ENCODE data around the gene ZEB2. TPM values are rescaled to one million over a fixed set of nuclear protein-coding genes. Genes with fewer than 3 reads are reported as not detected.

Gene ZEB2
- polyA plus RNA-seq, 3 donors from 2014 or later, result 56.5 to 115 (median 62.3) TPM

DNA sequence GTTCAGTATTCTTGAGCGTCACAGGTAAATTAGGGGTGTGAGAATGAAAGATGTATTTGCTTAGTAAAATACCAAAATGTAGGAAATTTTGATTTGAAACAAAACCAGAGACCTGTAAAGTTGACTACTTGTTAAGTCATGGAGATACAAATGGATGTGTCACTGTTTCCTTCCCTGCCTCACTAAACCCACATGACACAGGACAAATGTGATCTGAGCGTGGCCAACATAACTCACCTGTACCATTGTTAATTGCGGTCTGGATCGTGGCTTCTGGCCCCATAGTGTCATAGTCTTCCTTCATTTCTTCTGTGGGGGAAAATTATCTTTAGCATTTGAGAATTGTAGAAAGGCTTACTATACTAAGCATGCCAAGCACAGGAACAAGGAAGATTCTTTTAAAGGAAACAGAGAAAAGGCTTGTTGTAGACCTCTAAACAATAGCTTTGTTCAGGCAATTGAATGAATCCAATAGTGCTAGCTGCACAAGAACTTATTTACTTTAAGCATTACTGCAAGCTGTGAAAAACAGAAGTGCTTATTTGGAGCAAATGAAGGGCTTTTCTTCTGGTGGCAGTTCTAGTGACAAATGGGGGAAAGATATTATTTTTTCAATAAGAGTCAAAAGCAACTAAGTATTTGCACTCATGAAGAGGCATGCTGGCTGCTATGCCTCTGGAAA is 95.2 kb downstream of the ZEB2 start:
- peaks cover 19 to 38% (median 38%) of the 10 kb centered on the region in 3 donors for H3K36me3 Mint-ChIP-seq
- peak overlapping the region in 5 of 6 donors; percentile 20 to 83 (median 77) for H3K27ac Mint-ChIP-seq
- H3K4me1 Mint-ChIP-seq, result peaks cover 31 to 67% of the 10 kb centered on the region in 2 donors
- DNase-seq, result no peak
- peaks cover 0 to 18% (median 0%) of the 10 kb centered on the region in 3 donors for H3K27me3 Mint-ChIP-seq (ENCODE audit: low read depth in 3 of 3)
- H3K4me3 Mint-ChIP-seq, result peak overlapping the region in 1 of 5 donors; percentile 7
- no peaks in the 10 kb centered on the region for H3K9me3 Mint-ChIP-seq

DNA sequence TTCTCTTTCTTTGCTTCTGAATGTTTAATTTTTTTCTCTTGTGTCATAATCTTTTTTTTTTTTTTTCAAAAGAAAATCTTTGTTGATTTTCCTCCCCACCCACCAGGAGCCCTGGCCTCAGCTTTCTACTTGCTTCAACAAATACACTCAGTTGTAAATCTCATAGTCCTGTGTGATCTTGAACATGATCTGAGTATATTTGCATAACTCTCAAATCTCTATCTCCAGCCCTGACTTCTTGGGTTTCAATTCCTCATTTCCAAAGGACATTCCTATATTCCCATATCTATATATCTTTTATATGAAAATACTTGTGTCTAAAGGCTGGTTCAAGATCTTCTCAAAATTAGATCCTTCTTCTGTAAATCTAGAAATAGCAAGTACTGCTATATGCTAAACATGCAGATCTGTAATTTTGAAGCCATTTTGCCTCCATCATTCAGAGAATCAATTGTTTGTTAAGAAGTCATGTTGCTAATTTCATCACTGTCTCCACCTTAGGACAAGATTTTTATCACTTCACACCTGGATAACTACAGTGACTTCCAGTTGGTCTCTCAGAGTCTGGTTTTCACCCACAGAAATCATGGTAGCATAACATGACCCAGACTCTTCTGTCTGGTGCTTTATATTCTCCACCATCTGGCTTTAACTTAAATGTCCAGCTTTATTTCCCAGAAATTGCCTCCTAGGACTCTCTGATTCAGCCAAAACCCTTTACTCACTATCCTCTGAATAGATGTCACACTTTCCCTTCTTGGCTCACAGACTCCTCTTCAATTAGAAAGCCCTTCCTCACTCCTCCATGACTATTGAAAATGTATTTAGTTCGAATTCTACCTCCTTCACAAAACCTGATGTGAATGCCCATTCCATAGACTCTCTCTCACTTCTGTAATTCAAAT is 98.1 kb downstream of the ZEB2 start:
- peak overlapping the region in 1 of 5 donors; percentile 25 for H3K4me3 Mint-ChIP-seq
- H3K27ac Mint-ChIP-seq, result peak overlapping the region; percentile 56 to 89 (median 78)
- peaks cover 38 to 62% of the 10 kb centered on the region in 2 donors for H3K4me1 Mint-ChIP-seq
- H3K9me3 Mint-ChIP-seq, result no peaks in the 10 kb centered on the region
- no peak for DNase-seq
- H3K27me3 Mint-ChIP-seq (ENCODE audit: low read depth in 3 of 3), result peaks cover 0 to 18% (median 0%) of the 10 kb centered on the region in 3 donors
- H3K36me3 Mint-ChIP-seq, result peaks cover 25 to 31% (median 29%) of the 10 kb centered on the region in 3 donors

DNA sequence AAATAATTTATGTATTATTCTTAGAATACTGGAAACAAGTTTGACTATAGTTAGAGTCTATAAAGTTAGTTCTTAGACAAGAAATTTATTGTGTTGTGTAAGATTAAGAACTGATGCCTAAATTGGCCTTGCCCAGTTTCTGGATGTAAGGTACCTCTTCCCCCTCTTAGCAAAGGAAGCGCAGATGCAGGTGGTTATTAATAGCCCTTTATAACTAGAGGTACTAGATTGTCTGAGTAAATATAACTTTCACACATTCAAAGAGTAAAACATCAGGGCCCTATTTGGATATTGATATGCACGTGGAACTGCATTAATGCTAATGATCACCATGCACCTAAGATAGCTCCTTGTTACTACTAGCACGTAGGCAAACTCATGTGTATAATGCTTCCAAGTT is 100.7 kb downstream of the ZEB2 start:
- peaks cover 29 to 47% (median 40%) of the 10 kb centered on the region in 3 donors for H3K36me3 Mint-ChIP-seq
- H3K9me3 Mint-ChIP-seq, result no peaks in the 10 kb centered on the region
- no peak for DNase-seq
- peak overlapping the region in 4 of 6 donors; percentile 54 to 71 (median 64) for H3K27ac Mint-ChIP-seq
- H3K4me3 Mint-ChIP-seq, result no peak overlapping the region
- H3K4me1 Mint-ChIP-seq, result peaks cover 58 to 64% of the 10 kb centered on the region in 2 donors
- peaks cover 0 to 20% (median 6%) of the 10 kb centered on the region in 3 donors for H3K27me3 Mint-ChIP-seq (ENCODE audit: low read depth in 3 of 3)

DNA sequence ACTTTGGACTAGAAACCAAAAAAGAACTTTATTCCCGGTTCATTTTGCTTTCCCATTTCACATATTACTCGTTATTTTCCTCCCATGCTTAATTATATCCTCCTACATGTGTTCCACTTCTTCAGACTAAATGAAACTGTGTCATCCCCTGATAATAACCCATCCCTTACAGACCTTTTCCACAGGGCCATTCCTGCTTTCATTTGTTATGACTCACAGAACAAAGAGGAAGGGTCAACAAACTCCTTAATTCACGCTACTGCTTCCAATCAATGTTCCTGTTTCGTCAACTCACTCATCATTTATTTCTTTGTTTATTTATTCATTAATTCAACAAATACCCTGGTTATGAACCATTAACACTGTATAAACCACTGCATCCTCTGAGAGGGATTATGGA is 104.5 kb downstream of the ZEB2 start:
- Mint-ChIP-seq H3K27ac (peak overlapping the region in 5 of 6 donors; percentile 27 to 87 (median 61)), H3K27me3 (ENCODE audit: low read depth in 3 of 3) (peaks cover 0 to 14% (median 9%) of the 10 kb centered on the region in 3 donors), H3K9me3 (no peaks in the 10 kb centered on the region), H3K4me1 (peaks cover 44 to 66% of the 10 kb centered on the region in 2 donors), H3K4me3 (peak overlapping the region in 2 of 5 donors; percentile 8 to 14), H3K36me3 (peaks cover 13 to 33% (median 21%) of the 10 kb centered on the region in 3 donors)
- no peak for DNase-seq

DNA sequence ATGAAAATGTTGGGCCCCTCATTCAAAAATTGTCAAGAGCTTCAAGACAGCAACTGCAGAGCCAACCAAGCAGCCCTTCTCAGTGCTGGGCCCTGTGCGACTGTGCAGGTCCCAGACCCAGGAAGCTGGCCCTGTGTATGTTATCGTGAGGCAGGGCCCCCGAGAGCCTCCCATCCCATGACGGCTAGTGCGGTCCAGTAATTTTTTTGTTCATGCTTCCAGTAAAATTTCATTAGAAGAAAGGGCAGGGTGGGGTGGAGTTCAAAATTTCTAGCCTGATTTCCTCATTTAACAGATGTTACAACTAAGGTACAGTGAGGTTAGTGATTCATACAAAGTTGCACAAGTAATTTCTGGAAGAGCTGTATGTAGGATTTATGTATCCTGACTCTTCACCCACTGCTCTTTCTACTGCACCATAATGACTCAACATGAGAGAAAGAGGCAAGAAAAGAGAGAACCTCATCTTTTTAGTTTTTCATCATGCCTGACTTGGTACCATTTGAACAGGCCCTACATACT is 105.5 kb downstream of the ZEB2 start:
- DNase-seq, result no peak
- Mint-ChIP-seq H3K27ac (peak overlapping the region; percentile 70 to 90 (median 79)), H3K36me3 (peaks cover 12 to 33% (median 20%) of the 10 kb centered on the region in 3 donors), H3K9me3 (no peaks in the 10 kb centered on the region), H3K4me1 (peaks cover 44 to 65% of the 10 kb centered on the region in 2 donors), H3K4me3 (peak overlapping the region in 3 of 5 donors; percentile 17 to 75 (median 22)), H3K27me3 (ENCODE audit: low read depth in 3 of 3) (peaks cover 0 to 16% (median 14%) of the 10 kb centered on the region in 3 donors)

DNA sequence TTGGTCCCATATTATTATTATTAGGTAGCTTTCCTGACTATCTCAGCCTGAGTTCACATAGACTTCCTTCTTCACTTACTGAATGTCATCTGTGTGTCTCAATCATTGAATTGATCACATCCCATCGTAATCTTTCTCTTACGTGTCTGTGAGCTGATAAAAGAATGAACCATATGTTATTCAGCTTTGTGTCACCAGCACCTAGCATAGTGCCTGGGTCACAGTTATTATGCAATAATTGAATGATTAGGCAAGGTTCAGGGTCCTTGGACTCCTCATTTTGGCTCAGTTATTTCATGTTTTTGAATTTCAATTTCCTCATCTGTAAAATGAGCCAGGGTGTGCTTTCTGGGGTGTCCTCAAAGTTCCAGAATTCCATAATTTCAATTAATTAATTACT is 107.2 kb downstream of the ZEB2 start:
- Mint-ChIP-seq H3K9me3 (no peaks in the 10 kb centered on the region), H3K4me1 (peaks cover 54 to 81% of the 10 kb centered on the region in 2 donors), H3K27ac (peak overlapping the region in 5 of 6 donors; percentile 29 to 81 (median 55)), H3K4me3 (no peak overlapping the region), H3K27me3 (ENCODE audit: low read depth in 3 of 3) (peaks cover 2 to 19% (median 15%) of the 10 kb centered on the region in 3 donors), H3K36me3 (peaks cover 24 to 49% (median 25%) of the 10 kb centered on the region in 3 donors)
- DNase-seq, result no peak

DNA sequence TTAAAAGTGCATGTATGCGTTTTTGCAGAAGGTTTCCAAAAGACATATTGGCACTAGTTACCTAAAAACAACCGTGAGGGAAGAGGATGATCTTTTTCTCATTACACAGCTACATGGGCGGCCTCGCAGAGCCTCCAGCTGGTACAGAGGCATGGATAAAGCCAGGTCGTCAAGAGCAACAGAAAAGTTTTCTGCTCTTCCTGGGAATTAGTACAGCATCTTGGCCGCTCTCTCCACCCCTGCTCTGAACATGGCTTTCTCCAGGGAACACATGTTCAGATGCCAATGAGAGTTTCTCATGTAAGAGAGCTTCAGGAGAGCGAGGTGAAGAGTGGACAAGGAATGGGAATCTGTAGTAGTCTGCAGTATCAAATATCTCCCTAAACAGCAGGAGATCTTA is 108.4 kb downstream of the ZEB2 start:
- H3K36me3 Mint-ChIP-seq, result peaks cover 24 to 46% (median 27%) of the 10 kb centered on the region in 3 donors
- peaks cover 57 to 83% of the 10 kb centered on the region in 2 donors for H3K4me1 Mint-ChIP-seq
- H3K27ac Mint-ChIP-seq, result peak overlapping the region in 5 of 6 donors; percentile 29 to 83 (median 76)
- H3K27me3 Mint-ChIP-seq (ENCODE audit: low read depth in 3 of 3), result peaks cover 2 to 18% (median 16%) of the 10 kb centered on the region in 3 donors
- no peaks in the 10 kb centered on the region for H3K9me3 Mint-ChIP-seq
- DNase-seq, result no peak
- H3K4me3 Mint-ChIP-seq, result no peak overlapping the region

DNA sequence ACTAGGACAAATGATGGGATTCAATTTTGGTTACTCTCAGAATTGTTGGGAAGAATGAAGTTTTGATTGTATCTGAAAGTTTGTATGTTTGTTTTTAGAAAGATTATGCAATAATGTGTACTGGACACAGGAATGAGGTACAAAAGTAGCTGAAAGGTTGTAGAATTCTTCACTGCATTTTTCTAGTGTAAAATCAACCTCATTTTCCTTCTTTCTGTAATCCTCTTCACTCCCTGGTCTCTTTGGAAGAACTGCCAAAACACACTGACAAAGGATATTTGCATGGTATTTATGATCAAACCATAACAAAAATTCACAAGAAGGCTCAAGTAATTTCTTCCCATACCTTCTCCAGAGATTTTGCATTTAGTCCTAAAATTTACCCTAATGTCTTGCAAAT is 110.7 kb downstream of the ZEB2 start:
- peaks cover 2 to 15% (median 14%) of the 10 kb centered on the region in 3 donors for H3K27me3 Mint-ChIP-seq (ENCODE audit: low read depth in 3 of 3)
- peaks cover 15 to 41% (median 34%) of the 10 kb centered on the region in 3 donors for H3K36me3 Mint-ChIP-seq
- H3K27ac Mint-ChIP-seq, result peak overlapping the region; percentile 5 to 83 (median 56)
- no peaks in the 10 kb centered on the region for H3K9me3 Mint-ChIP-seq
- peaks cover 54 to 83% of the 10 kb centered on the region in 2 donors for H3K4me1 Mint-ChIP-seq
- DNase-seq, result no peak
- no peak overlapping the region for H3K4me3 Mint-ChIP-seq

DNA sequence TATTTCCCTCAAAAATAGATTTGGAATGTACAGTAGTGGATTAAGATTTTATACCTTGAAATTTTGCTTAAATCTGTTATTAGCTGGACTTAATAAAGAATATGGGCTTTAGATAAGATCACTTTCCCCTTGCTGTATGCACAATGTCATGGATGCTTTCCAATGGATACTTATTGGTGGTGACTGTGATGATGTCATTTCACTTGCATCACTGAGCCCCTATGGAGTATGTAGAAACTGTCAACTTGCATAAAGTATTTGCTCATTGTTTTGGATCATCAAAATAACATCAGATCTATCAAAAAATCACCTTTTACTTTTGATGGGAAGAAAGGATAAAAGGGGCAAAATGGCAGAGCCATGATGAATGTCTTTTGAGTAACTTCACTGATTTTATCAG is 112.7 kb downstream of the ZEB2 start:
- peak overlapping the region; percentile 3 to 86 (median 64) for H3K27ac Mint-ChIP-seq
- H3K27me3 Mint-ChIP-seq (ENCODE audit: low read depth in 3 of 3), result peaks cover 2 to 13% (median 13%) of the 10 kb centered on the region in 3 donors
- DNase-seq, result no peak
- H3K4me3 Mint-ChIP-seq, result peak overlapping the region in 1 of 5 donors; percentile 5
- peaks cover 20 to 55% (median 49%) of the 10 kb centered on the region in 3 donors for H3K36me3 Mint-ChIP-seq
- peaks cover 53 to 82% of the 10 kb centered on the region in 2 donors for H3K4me1 Mint-ChIP-seq
- H3K9me3 Mint-ChIP-seq, result no peaks in the 10 kb centered on the region

DNA sequence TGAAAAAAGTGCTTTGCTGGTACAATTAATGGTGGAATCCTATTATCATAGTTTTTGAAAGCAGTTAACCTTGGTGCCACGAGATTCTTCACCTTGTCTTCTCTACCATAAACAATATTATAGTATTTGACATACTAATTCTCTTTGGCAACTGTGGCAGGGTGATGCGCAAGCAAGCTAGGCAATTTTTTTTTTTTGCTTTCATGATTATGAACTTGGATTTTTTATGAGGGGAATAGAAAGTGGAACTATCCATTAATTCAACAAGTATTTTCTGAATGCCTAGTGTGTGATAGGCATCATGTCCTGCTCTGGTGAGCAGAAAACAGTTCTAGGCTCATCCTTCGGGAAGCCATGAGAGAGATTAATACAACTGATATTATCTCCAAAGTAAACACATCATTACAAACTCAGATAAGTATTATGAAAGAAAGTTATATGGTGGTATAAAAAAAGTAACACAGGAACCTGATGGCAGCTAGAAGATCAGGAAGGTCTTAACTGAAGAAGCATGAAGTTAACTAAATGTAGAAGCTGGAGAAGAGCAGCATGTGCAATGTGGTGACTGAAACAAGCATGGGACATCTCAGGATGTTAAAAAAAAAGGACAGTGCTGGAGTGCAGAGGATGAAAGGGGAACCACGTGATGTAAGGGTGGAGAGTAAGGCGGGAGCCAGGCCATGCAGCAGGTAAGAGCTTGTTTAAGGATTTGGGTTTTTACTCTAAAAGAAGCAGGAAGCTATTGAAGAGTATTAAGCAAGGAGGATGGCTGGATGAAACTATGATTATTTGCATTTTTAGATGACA is 113.7 kb downstream of the ZEB2 start:
- Mint-ChIP-seq H3K27me3 (ENCODE audit: low read depth in 3 of 3) (peaks cover 2 to 13% (median 13%) of the 10 kb centered on the region in 3 donors), H3K4me3 (peak overlapping the region in 1 of 5 donors; percentile 7), H3K9me3 (no peaks in the 10 kb centered on the region), H3K4me1 (peaks cover 58 to 85% of the 10 kb centered on the region in 2 donors), H3K27ac (peak overlapping the region; percentile 3 to 86 (median 78)), H3K36me3 (peaks cover 26 to 62% (median 53%) of the 10 kb centered on the region in 3 donors)
- no peak for DNase-seq

DNA sequence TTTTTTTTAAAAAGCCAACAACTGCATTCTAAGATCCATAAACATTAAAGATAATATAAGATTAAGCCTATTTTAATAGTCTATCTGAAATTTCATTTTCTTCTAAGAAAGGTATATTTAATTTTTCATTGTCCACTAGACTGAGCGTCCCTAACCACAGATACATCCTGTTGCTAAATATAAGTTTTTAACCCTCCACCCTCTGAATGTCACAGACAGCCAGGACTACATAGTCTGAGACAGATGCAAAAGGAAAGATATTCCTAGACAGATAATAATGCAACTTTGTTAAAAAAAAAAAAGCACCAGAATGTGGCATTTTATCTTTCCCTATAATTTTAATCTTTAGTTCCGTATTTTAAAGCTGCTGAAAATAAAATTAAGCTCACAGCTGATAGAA is 114.6 kb downstream of the ZEB2 start:
- H3K36me3 Mint-ChIP-seq, result peaks cover 30 to 71% (median 59%) of the 10 kb centered on the region in 3 donors
- no peaks in the 10 kb centered on the region for H3K9me3 Mint-ChIP-seq
- no peak for DNase-seq
- H3K4me3 Mint-ChIP-seq, result peak overlapping the region in 1 of 5 donors; percentile 6
- H3K27me3 Mint-ChIP-seq (ENCODE audit: low read depth in 3 of 3), result peaks cover 2 to 13% (median 11%) of the 10 kb centered on the region in 3 donors
- peak overlapping the region; percentile 3 to 86 (median 78) for H3K27ac Mint-ChIP-seq
- H3K4me1 Mint-ChIP-seq, result peaks cover 58 to 88% of the 10 kb centered on the region in 2 donors

DNA sequence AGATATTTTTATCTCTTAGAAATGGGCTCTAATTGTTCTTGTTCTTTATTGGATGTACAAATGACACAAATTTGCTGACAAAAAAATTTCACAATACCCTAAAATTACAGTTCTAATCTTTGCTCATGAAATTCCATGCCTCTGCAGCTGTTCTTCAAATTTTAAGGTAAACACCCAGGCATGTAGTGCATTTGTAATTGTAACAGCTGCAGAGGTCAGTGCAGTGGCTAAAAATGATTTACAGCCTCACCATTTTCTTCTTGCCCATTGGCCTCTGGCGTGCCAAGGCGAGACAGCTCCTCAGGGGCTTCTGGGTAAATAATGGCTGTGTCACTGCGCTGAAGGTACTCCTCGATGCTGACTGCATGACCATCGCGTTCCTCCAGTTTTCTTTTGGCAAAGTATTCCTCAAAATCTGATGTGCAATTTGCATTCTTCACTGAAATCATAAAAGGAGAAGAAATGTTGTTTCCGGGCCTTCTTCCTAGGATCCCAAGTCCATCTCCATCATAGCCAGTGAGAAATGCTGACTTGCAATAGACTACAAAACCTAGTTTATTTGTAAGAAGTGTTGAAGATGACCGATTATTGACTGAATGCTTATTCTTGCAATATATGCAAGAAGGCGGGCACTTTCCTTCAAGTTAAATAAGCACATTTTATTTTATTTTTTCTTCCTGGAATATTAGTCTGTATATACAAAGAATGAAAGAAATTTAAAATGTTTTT is 115.2 kb downstream of the ZEB2 start:
- H3K27ac Mint-ChIP-seq, result peak overlapping the region in 5 of 6 donors; percentile 3 to 83 (median 75)
- peaks cover 2 to 10% (median 9%) of the 10 kb centered on the region in 3 donors for H3K27me3 Mint-ChIP-seq (ENCODE audit: low read depth in 3 of 3)
- no peak for DNase-seq
- H3K4me3 Mint-ChIP-seq, result no peak overlapping the region
- H3K9me3 Mint-ChIP-seq, result no peaks in the 10 kb centered on the region
- H3K4me1 Mint-ChIP-seq, result peaks cover 58 to 94% of the 10 kb centered on the region in 2 donors
- H3K36me3 Mint-ChIP-seq, result peaks cover 36 to 77% (median 65%) of the 10 kb centered on the region in 3 donors

Measured in immature natural killer cell (primary cell).